Rectal smooth muscle tissue (tissue), 1 donor: ENCODE measurements around the gene SMPD3.

ENCODE experiments used
- H3K27ac ChIP-seq: one replicate; pipeline ENCODE4 v1.7.0; 2013; ENCODE audit warnings: low read depth, low read length, inconsistent platforms
- H3K27me3 ChIP-seq: one replicate; pipeline ENCODE4 v1.7.0; 2013; ENCODE audit warnings: low read length; ENCODE audit not compliant: control insufficient read depth, insufficient read depth
- H3K36me3 ChIP-seq: one replicate; pipeline ENCODE4 v1.7.0; 2013; ENCODE audit warnings: low read length; ENCODE audit not compliant: control insufficient read depth, insufficient read depth
- H3K4me1 ChIP-seq: one replicate; pipeline ENCODE4 v1.7.0; 2013; ENCODE audit warnings: low read length; ENCODE audit not compliant: control insufficient read depth, insufficient read depth
- H3K4me3 ChIP-seq: one replicate; pipeline ENCODE4 v1.7.0; 2013; ENCODE audit warnings: low read length
- H3K9ac ChIP-seq: one replicate; pipeline ENCODE4 v1.7.0; 2013; ENCODE audit warnings: low read length

SMPD3 gene

DNA sequence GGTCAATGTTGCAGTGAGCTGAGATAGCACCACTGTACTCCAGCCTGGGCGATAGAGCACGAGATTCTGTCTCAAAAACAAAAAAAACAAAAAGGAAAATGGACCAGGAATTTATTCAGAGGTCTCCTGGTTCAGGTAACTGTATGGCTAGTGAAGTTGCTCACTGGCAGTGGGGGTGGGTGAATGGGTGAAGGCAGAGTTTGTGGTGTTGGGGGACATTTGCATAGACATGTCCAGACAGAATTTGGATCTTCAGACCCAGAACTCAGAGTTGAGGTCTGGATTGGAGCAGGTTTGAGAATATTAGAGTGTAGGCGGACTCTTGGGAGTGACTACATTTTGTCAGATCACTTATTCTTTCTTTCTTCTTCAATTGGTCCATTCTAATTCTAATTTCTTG is 55.0 kb downstream of the SMPD3 start:
- H3K4me3 ChIP-seq = no peak overlapping the region
- H3K36me3 ChIP-seq = no peaks in the 10 kb centered on the region
- H3K27me3 ChIP-seq = no peaks in the 10 kb centered on the region
- H3K4me1 ChIP-seq = no peaks in the 10 kb centered on the region
- H3K27ac ChIP-seq = no peak overlapping the region
- no peak overlapping the region for H3K9ac ChIP-seq

DNA sequence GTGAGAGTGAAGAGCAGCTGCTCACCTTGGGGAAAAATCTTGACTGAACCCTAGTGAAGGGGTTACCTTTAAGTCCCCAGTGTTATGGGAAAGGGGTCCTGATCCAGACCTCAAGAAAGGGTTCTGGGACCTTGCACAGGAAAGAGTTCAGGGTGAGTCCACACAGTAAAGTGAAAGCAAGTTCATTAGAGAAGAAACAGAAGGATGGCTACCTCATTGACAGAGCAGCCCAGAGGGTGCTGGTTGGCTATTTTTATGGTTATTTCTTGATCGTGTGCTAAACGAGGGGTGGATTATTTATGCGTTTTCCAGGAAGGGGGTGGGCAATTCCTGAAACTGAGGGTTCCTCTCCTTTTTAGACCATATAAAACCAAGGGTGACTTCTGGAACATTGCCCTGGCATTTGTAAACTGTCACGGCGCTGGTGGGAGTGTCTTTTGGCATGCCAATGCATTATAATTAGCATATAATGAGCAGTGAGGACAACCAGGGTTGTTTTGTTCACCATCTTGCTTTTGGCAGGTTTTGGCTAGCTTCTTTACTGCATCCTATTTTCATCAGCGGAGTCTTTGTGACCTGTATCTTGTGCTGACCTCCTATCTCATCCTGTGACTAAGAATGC is 58.4 kb downstream of the SMPD3 start:
- Histone ChIP-seq H3K27me3 (no peaks in the 10 kb centered on the region), H3K4me3 (no peak overlapping the region), H3K4me1 (no peaks in the 10 kb centered on the region), H3K27ac (no peak overlapping the region), H3K9ac (no peak overlapping the region), H3K36me3 (no peaks in the 10 kb centered on the region)

DNA sequence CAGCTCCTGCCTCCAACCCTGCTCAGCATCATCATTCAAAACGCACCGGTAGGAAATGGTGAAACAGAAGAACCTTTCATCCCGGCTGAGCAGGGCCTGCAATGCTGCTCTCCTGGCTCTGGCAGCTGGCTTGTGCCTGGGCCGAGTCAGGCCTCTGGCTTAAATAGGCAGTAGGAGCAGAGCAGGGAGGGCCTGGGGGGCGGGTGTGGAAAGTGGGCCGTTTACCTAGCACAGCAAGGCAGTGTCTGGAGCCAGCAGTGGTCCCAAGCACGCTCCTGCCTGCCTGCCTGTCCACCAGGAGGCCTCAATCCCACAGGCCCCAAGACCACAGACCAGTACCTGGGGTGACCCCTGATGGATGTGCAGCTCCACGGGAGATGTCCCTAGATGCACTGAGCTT is 59.3 kb downstream of the SMPD3 start:
- Histone ChIP-seq H3K4me1 (no peaks in the 10 kb centered on the region), H3K27ac (no peak overlapping the region), H3K4me3 (no peak overlapping the region), H3K36me3 (no peaks in the 10 kb centered on the region), H3K9ac (no peak overlapping the region), H3K27me3 (no peaks in the 10 kb centered on the region)

DNA sequence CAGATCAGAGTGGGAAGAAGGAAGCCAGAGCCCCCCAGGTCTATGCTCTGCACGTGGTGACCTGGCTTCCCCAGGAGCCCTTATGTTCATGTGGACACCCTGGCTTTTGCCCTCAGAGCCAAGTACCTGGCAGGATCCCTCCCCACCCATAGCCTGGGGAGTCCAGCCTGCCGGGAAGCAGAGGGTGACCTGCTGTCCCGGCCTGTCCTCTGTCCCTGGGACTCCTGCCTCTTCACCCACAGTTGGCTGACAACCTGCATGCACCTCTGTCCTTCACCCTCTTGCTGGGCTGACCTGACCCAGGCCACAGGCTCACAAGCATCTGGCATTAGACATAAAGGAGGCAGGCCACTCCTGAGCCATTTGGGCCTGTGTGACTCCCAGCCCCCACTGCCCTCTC is 60.2 kb downstream of the SMPD3 start:
- Histone ChIP-seq H3K27me3 (no peaks in the 10 kb centered on the region), H3K4me3 (no peak overlapping the region), H3K9ac (no peak overlapping the region), H3K4me1 (no peaks in the 10 kb centered on the region), H3K27ac (no peak overlapping the region), H3K36me3 (no peaks in the 10 kb centered on the region)

DNA sequence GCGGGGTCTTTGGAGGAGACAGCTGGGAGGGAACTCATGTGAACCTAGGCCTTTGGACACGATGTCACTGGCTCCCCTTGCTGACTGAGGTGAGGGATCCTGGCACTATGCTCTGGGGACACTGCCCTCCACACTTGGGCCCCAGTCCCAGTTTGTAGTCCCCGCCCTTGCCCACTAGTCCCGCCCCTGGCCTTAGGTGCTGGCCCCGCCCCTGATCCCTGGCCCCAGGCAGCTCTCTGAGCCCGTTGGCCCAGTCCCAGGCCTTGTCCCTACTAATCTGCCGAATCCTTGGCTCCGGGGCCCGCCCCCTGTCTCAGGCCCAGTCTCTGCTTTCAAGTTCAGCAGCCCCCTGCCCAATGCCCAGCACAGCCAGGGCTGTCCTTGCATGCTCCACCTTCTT is 61.0 kb downstream of the SMPD3 start:
- no peaks in the 10 kb centered on the region for H3K27me3 ChIP-seq
- H3K27ac ChIP-seq = no peak overlapping the region
- no peak overlapping the region for H3K4me3 ChIP-seq
- H3K36me3 ChIP-seq = no peaks in the 10 kb centered on the region
- no peaks in the 10 kb centered on the region for H3K4me1 ChIP-seq
- H3K9ac ChIP-seq = no peak overlapping the region

DNA sequence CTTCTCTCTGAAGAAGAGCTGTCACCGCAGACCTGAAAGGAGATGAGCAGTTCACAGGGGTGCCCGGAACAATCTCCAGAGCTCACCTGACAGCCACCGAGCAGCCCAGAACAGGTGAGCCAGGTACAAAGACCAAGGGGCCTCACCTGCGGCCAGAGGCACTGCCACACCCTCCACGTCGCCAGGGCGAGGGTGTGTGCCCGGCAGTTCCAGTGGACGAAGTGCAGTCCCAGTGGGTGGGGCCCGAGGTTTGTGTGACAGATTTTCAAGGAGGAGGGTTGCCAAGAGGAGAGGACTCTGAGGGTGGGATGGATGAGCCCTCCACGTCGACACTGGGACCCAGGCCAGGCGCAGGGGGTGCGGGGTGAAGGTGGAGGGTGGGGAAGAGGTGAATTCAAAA is 61.7 kb downstream of the SMPD3 start:
- Histone ChIP-seq H3K36me3 (no peaks in the 10 kb centered on the region), H3K4me1 (no peaks in the 10 kb centered on the region), H3K9ac (no peak overlapping the region), H3K4me3 (no peak overlapping the region), H3K27ac (no peak overlapping the region), H3K27me3 (no peaks in the 10 kb centered on the region)

DNA sequence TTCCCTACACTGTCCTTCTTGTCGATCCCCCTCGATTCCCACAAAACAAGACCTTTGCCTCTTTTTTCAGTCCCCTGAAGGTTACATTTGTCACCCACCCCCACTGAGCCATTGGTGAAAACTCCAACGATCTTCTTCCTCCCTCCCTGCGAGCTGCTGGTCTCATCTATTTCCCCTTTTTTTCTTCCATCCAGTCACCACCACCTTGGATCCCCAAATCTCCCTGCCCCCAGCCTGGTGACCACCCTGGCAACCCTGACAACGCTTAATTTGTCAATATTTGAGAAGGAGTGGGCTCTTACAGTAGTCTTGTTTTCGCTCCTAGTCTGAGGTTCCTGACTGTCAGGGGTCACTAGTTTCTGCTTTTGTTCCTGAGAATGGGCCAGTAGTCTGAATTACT is 62.9 kb downstream of the SMPD3 start:
- Histone ChIP-seq H3K36me3 (no peaks in the 10 kb centered on the region), H3K4me1 (no peaks in the 10 kb centered on the region), H3K27ac (no peak overlapping the region), H3K4me3 (peak overlapping the region; percentile 28), H3K9ac (no peak overlapping the region), H3K27me3 (no peaks in the 10 kb centered on the region)

DNA sequence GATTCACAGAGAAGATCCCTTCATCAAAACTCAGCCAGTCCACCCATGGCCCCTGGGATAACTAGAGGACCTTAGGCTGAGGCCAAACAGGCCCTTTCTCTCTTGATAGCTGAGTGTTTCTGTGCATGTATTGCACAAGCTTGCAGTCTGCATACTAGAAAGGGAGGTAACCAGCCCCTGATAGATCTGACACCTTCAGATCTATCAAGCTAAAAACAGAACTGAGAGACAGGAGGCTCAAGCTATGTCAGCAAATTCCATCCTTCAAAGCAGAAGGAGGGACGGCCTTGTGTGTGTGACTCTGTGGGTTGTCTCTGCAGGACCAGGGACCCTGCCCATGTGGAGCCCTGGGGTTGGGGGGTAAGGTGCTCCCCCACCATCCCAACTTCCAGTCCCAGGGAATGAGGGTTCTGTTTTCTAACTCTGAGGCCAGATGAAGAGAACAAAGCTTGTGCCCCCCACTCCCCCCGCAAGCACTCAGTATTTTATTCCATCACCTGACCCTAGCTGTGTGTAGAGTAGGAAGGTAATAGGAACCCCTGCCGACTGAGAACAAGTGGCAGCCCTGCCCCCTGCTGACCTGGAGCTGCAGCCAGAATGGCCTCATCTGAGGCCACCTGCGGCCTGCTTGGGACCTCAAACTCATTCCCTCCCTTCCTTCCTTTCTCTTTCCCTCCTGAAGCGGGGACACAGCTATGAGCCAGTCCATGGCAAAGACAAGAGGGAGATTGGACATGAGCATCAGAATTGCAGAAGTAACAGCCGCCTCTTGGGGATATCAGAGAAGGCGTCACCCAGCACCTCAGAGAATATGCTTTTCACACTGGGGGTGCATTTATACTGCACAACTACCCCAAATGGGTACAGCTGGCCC is 63.8 kb downstream of the SMPD3 start:
- Histone ChIP-seq H3K27me3 (no peaks in the 10 kb centered on the region), H3K4me3 (no peak overlapping the region), H3K9ac (no peak overlapping the region), H3K4me1 (no peaks in the 10 kb centered on the region), H3K27ac (no peak overlapping the region), H3K36me3 (no peaks in the 10 kb centered on the region)

DNA sequence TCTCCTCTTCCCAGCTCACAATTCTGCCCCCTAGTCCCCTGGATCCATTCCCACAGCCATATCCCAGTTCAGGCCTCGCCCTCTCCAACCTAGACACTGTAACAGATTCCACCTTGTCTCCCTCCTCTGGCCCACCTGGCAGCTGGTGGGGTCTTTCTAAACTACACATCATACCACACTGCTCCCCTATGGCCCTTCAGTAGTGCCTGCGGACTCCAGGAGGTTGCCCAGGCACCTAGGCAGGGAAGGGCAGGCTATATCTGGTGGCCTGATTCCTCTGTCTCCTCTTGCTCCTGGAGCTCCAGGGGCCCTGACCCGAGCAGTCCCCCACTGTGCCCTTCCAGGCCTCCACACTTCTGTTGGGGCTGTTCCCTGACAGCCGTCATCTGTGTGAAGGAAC is 64.5 kb downstream of the SMPD3 start:
- Histone ChIP-seq H3K4me1 (no peaks in the 10 kb centered on the region), H3K27ac (no peak overlapping the region)

DNA sequence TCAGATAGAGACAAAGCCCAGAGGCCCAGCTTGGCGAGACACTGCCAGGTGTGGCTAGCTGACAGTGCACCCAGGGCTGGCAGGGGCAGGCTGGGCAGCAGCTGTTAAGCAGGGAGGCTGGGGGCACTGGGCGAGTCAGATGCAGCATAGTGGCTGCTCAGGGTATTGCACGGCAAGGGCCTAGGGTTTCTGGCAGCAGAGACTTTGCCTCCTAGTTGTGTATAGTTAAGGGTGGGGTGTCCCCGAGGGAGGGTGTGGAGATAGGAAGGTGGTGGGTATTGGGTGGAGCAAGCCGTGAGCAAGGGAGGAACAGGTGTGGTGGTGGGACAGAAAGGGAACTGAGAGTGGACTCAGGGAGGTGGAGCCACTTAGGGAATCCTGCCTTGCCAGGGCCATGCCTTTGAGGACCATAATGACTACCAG is 66.0 kb downstream of the SMPD3 start:
- H3K27ac ChIP-seq = no peak overlapping the region
- no peaks in the 10 kb centered on the region for H3K4me1 ChIP-seq
- no peak overlapping the region for H3K9ac ChIP-seq
- no peaks in the 10 kb centered on the region for H3K36me3 ChIP-seq
- no peak overlapping the region for H3K4me3 ChIP-seq
- no peaks in the 10 kb centered on the region for H3K27me3 ChIP-seq

More for the DNA sequence above, 64.5 kb downstream of the SMPD3 start:
- Histone ChIP-seq H3K9ac (peak overlapping the region; percentile 10), H3K27me3 (no peaks in the 10 kb centered on the region), H3K36me3 (no peaks in the 10 kb centered on the region), H3K4me3 (no peak overlapping the region)

DNA sequence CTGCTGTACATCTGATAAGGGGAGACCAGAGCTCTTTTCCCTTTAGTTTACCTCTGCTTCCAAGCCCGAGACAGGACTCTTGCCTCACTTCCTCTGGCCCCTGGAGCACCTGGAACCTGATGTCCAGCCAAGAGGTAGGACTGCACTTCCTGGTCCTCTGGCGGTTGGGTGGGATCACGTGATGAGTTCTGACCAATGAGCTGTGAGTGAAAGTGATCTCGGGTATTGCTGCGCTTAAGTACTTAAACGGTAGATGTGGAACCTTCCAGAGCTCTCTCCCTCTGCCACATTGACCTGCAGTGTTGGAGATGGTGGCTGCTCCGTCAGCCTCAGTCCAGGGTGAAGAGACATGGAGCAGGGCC is 67.0 kb downstream of the SMPD3 start:
- H3K9ac ChIP-seq = no peak overlapping the region
- H3K27ac ChIP-seq = no peak overlapping the region
- no peak overlapping the region for H3K4me3 ChIP-seq
- H3K27me3 ChIP-seq = no peaks in the 10 kb centered on the region
- no peaks in the 10 kb centered on the region for H3K4me1 ChIP-seq
- H3K36me3 ChIP-seq = no peaks in the 10 kb centered on the region

DNA sequence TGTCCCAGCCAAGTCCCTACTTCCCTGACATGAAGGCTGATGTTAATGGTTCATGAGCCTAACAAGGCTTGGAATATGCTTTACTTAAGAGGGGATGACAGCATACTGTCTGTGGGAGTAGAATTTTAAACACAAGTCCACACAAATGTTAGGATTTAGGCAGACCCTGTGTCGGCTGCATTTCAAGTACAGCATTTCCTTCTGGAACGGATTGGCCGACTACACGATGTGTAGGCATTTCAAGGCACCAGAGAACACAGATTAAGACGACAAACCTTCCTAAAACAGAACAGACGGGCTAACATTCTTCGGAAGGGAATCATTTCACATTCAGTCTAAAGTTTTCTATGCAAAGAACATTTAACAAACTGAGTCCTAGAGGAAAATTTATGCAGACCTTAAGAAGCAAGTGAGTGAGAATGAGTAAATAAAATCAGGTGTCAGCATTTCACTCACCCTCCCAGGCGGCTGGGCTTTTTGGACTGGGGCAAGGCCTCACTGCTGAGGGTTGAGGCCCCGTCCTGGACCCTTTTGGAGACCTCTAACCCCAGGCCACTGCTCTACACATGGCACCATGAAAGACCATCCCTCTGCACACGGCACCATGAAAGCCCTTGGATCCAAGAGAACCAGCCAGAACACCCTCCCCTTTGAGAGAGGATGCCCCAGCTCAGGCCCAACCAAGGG is 67.5 kb downstream of the SMPD3 start:
- Histone ChIP-seq H3K36me3 (no peaks in the 10 kb centered on the region), H3K27me3 (no peaks in the 10 kb centered on the region), H3K9ac (no peak overlapping the region), H3K4me1 (no peaks in the 10 kb centered on the region), H3K4me3 (no peak overlapping the region), H3K27ac (no peak overlapping the region)
